DND-41 (cell line): ENCODE results near the gene SLC12A7.

Experiments used
- ATAC-seq: fragments of 200-7000 bp; cut with Tn5 transposase; 3 replicates; pipeline ENCODE4 v1.9.1; 2021; ENCODE audit warnings: low read depth; ENCODE audit not compliant: insufficient read depth
- DNase-seq: peaks from one replicate; pipeline ENCODE4 v3.0.0-alpha.2; 2020
- H2AFZ ChIP-seq: 2 replicates; pipeline ENCODE4 v1.6.0; 2012; ENCODE audit warnings: low read depth, low read length
- H3K27ac ChIP-seq: 2 replicates; pipeline ENCODE4 v1.5.1; 2012; ENCODE audit warnings: low read length, inconsistent platforms
- H3K27me3 ChIP-seq: fragments of 200-600 bp; sonication (generic); 2 replicates; pipeline ENCODE4 v1.6.0; 2012; ENCODE audit warnings: low read length, mild to moderate bottlenecking, inconsistent platforms; ENCODE audit not compliant: insufficient read depth, poor library complexity
- H3K36me3 ChIP-seq: 2 replicates; pipeline ENCODE4 v1.5.1; 2012; ENCODE audit warnings: low read length, inconsistent platforms; ENCODE audit not compliant: insufficient read depth
- H3K4me1 ChIP-seq: 2 replicates; pipeline ENCODE4 v1.5.1; 2012; ENCODE audit warnings: mild to moderate bottlenecking, low read length; ENCODE audit not compliant: insufficient read depth
- H3K4me2 ChIP-seq: 2 replicates; pipeline ENCODE4 v1.6.0; 2012; ENCODE audit warnings: mild to moderate bottlenecking, moderate library complexity, low read length, inconsistent platforms; ENCODE audit not compliant: insufficient read depth
- H3K4me3 ChIP-seq, 2 experiments: fragments of 200-600 bp in 1 of 2; shearing (Covaris generic) in 1 of 2; 2 replicates each; pipeline ENCODE4 v1.5.1; 2012 to 2016; ENCODE audit warnings: inconsistent platforms in 2 of 2, low read length in 2 of 2, mild to moderate bottlenecking in 2 of 2, low read depth in 1 of 2, moderate library complexity in 1 of 2
- H3K79me2 ChIP-seq: 2 replicates; pipeline ENCODE4 v1.6.0; 2012; ENCODE audit warnings: low read length, inconsistent platforms; ENCODE audit not compliant: insufficient read depth
- H3K9ac ChIP-seq: 2 replicates; pipeline ENCODE4 v1.6.0; 2012; ENCODE audit warnings: low read depth, mild to moderate bottlenecking, inconsistent platforms, low read length, moderate library complexity
- H3K9me3 ChIP-seq: 2 replicates; pipeline ENCODE4 v1.5.1; 2012; ENCODE audit warnings: low read length, moderate library complexity, mild to moderate bottlenecking, inconsistent platforms; ENCODE audit not compliant: insufficient read depth, severe bottlenecking
- H4K20me1 ChIP-seq: 2 replicates; pipeline ENCODE4 v1.6.0; 2012; ENCODE audit warnings: low read length; ENCODE audit not compliant: insufficient read depth
- EZH2 ChIP-seq: IDR thresholded peaks from 3 replicates; pipeline ENCODE4 v1.6.1; 2012; ENCODE audit warnings: borderline replicate concordance, low read depth, mild to moderate bottlenecking, moderate library complexity, low read length, inconsistent platforms; ENCODE audit not compliant: severe bottlenecking
- TF ChIP-seq, protein P1 (sequence below): IDR thresholded peaks from 2 replicates; pipeline ENCODE4 v1.5.1; 2012; ENCODE audit warnings: borderline replicate concordance, low read length, moderate library complexity, mild to moderate bottlenecking; ENCODE audit not compliant: poor library complexity, severe bottlenecking; ENCODE audit errors: extremely low read depth

The SLC12A7 gene

DNA sequence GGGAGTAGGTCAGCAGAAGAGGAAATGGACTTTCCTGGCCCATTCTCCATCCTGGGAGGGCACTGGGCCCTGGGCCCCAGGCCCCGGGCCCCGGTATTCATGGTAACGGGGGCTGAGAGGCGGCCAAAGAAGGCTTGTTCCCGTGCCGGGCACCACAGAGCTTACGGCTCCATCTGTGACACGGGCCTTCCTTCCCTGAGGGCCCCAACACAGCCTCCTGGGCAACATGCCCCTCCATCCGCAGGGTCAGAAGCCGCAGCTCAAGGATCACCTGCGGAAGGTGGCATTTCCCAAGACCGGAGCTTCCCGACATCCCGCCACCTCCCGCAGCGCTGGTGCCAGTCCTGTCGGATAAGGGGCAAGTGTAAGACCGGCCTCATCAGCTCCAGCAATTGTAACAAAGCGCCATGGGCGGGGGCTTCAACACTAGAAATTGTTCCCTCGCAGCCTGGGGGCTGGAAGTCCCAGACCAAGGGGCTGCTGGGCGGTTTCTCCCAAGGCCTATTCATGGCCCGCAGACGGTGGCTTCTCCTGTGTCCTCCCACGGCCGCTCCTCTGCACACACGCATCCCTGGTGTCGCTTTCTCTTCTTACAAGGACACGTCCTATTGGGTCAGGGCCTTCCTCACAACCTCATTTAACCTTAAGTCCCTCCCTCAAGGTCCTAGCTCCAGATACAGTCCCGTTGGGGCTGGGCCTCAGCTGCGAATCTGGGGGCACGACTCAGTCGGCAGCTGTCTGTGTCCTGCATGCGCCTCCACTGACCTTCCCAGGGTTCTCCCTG lies 31.2 kb upstream of the SLC12A7 start:
- no peaks in the 10 kb centered on the region for H3K27me3 ChIP-seq
- H3K4me3 ChIP-seq: no peak overlapping the region
- DNase-seq (no peak), ATAC-seq (no peak)
- H3K36me3 ChIP-seq: no peaks in the 10 kb centered on the region
- H4K20me1 ChIP-seq: no peaks in the 10 kb centered on the region
- H3K9me3 ChIP-seq: no peaks in the 10 kb centered on the region
- no peak overlapping the region for H2AFZ ChIP-seq
- H3K27ac ChIP-seq: no peak overlapping the region
- H3K9ac ChIP-seq: no peak overlapping the region
- no peaks in the 10 kb centered on the region for H3K79me2 ChIP-seq
- peaks cover 21% of the 10 kb centered on the region for H3K4me1 ChIP-seq
- no peak overlapping the region for H3K4me2 ChIP-seq
- no peak for TF ChIP-seq EZH2
- TF ChIP-seq, protein P1, sequence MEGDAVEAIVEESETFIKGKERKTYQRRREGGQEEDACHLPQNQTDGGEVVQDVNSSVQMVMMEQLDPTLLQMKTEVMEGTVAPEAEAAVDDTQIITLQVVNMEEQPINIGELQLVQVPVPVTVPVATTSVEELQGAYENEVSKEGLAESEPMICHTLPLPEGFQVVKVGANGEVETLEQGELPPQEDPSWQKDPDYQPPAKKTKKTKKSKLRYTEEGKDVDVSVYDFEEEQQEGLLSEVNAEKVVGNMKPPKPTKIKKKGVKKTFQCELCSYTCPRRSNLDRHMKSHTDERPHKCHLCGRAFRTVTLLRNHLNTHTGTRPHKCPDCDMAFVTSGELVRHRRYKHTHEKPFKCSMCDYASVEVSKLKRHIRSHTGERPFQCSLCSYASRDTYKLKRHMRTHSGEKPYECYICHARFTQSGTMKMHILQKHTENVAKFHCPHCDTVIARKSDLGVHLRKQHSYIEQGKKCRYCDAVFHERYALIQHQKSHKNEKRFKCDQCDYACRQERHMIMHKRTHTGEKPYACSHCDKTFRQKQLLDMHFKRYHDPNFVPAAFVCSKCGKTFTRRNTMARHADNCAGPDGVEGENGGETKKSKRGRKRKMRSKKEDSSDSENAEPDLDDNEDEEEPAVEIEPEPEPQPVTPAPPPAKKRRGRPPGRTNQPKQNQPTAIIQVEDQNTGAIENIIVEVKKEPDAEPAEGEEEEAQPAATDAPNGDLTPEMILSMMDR: no peak

DNA sequence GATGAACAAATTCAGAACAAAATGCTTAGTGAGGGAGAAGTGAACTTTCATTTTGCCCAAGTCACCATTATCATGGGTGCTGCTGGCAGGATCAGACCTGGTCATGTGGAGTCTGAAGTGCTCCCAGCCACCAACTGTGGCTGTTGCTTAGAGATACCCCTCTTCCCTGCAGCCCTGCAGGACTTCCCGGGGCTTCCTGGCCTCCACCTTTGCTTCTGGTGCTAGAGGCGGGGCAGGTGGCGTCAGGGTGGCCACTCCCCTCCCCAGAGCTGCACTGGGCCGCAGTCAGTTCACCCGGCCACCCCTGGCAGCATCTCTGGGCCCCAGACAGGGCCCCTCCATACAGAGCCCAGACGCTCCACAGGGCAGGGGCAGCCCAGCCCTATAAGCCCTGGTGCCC lies 30.0 kb upstream of the SLC12A7 start:
- TF ChIP-seq EZH2: no peak
- TF ChIP-seq, protein P1: no peak
- ATAC-seq (no peak), DNase-seq (no peak)
- no peak overlapping the region for H3K4me3 ChIP-seq
- no peaks in the 10 kb centered on the region for H3K27me3 ChIP-seq
- no peaks in the 10 kb centered on the region for H3K79me2 ChIP-seq
- H3K27ac ChIP-seq: no peak overlapping the region
- H3K36me3 ChIP-seq: no peaks in the 10 kb centered on the region
- H3K4me2 ChIP-seq: no peak overlapping the region
- H3K9ac ChIP-seq: no peak overlapping the region
- no peak overlapping the region for H2AFZ ChIP-seq
- H3K4me1 ChIP-seq: peaks cover 21% of the 10 kb centered on the region
- H4K20me1 ChIP-seq: no peaks in the 10 kb centered on the region
- H3K9me3 ChIP-seq: no peaks in the 10 kb centered on the region

DNA sequence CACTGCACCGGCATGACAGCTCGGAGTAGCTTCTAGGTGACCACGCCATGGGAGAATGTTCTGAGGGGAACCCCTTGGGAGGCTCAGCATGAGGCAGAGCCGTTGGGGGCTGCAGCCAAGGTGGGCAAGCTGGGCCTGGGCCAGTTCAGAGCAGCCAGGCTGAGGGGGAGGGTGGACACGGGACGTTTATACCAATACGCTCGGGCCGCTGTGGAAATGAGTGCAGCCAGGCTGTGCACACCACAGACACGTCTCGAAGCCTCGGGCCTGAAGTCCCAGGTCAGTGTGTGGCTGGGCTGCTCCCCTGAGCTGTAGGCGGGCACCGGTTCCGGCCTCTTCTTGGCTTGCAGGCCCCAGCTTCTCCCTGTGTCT lies 28.9 kb upstream of the SLC12A7 start:
- no peak for ATAC-seq
- Histone ChIP-seq H3K4me3 (no peak overlapping the region), H4K20me1 (no peaks in the 10 kb centered on the region), H3K4me2 (no peak overlapping the region), H3K79me2 (no peaks in the 10 kb centered on the region), H3K36me3 (no peaks in the 10 kb centered on the region), H3K9ac (no peak overlapping the region), H3K27me3 (no peaks in the 10 kb centered on the region), H3K4me1 (peaks cover 21% of the 10 kb centered on the region), H3K9me3 (no peaks in the 10 kb centered on the region), H2AFZ (no peak overlapping the region), H3K27ac (0 out of 2 replicates have a peak overlapping the region, but pooled peaks have one; percentile 13)
- TF ChIP-seq, protein P1: no peak
- no peak for TF ChIP-seq EZH2
- DNase-seq: no peak
